GM06990 (cell line): ENCODE data around the gene PYGB.

Experiments
- DNase-seq: peaks from one replicate; pipeline ENCODE4 v3.0.0-alpha.2; 2011; ENCODE audit not compliant: insufficient read length; ENCODE audit errors: extremely low read depth
- H3K27me3 ChIP-seq: replicated peaks from 2 replicates; pipeline ENCODE4 v1.6.0; 2011; ENCODE audit warnings: low read length; ENCODE audit not compliant: control insufficient read depth, insufficient read depth
- H3K36me3 ChIP-seq: 2 replicates; pipeline ENCODE4 v1.5.1; 2011; ENCODE audit warnings: low read length; ENCODE audit not compliant: control insufficient read depth, insufficient read depth
- H3K4me3 ChIP-seq: replicated peaks from 2 replicates; pipeline ENCODE4 v1.5.1; 2011; ENCODE audit warnings: low read depth, mild to moderate bottlenecking, control low read depth, low read length
- CTCF ChIP-seq: IDR thresholded peaks from 2 replicates; pipeline ENCODE4 v1.5.1; 2011; ENCODE audit warnings: low read length, control low read depth, mild to moderate bottlenecking, inconsistent platforms; ENCODE audit not compliant: insufficient read depth, poor library complexity, severe bottlenecking

Gene PYGB

GRCh38 chr20:25283221-25283951 lies 35.5 kb downstream of the PYGB start:
- Histone ChIP-seq H3K4me3 (no peak overlapping the region), H3K36me3 (peaks cover 42% of the 10 kb centered on the region), H3K27me3 (no peaks in the 10 kb centered on the region)
- no peak for TF ChIP-seq CTCF
- no peak for DNase-seq

- no peak for TF ChIP-seq CTCF
- Histone ChIP-seq H3K36me3 (peaks cover 43% of the 10 kb centered on the region), H3K4me3 (no peak overlapping the region), H3K27me3 (no peaks in the 10 kb centered on the region)
- DNase-seq: no peak
These were observed 36.3 kb downstream of the PYGB start for GRCh38 chr20:25284131-25284601.

- Histone ChIP-seq H3K27me3 (no peaks in the 10 kb centered on the region), H3K4me3 (no peak overlapping the region), H3K36me3 (peaks cover 41% of the 10 kb centered on the region)
- no peak for TF ChIP-seq CTCF
- no peak for DNase-seq
These were observed 37.3 kb downstream of the PYGB start for GRCh38 chr20:25285091-25285647.

GRCh38 chr20:25285856-25286798 lies 38.2 kb downstream of the PYGB start:
- Histone ChIP-seq H3K36me3 (peaks cover 37% of the 10 kb centered on the region), H3K27me3 (no peaks in the 10 kb centered on the region), H3K4me3 (no peak overlapping the region)
- no peak for TF ChIP-seq CTCF
- no peak for DNase-seq

- no peak for DNase-seq
- peaks cover 41% of the 10 kb centered on the region for H3K36me3 ChIP-seq
- no peaks in the 10 kb centered on the region for H3K27me3 ChIP-seq
- H3K4me3 ChIP-seq: no peak overlapping the region
- no peak for TF ChIP-seq CTCF
These were observed 39.0 kb downstream of the PYGB start for GRCh38 chr20:25286917-25287316.
